Measurements from ENCODE around the gene EML1. TPM values are rescaled to one million over a fixed set of nuclear protein-coding genes. Genes with fewer than 3 reads are reported as not detected.
A peak's percentile ranks its signal among the peaks of the same experiment; 100 is the strongest.

The EML1 gene
- total RNA-seq, 1 experiment from 2014 or later = 16.1 TPM

DNA sequence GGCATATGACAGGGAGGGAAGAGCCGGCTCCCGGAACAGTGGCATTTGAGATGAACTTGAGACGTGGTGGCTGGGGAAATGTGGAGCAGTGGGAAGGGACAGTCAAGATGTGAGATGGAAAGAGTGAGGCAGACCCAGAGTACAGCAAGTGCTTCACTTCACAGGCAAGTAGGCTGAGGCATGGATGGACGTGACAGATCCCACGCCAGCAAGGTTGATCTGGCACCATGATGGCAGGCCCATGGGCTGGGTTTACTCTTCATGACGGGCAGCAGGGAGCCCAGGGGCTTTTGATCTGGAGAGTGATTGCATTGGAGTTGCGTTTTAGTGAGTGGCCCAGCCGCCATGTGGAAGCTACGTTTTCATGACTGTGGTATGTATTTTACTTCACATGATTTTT, 17.9 kb upstream of the EML1 start:
- CTCF ChIA-PET = interaction anchor here (0.9 to 1.4 kb wide), 2 partner anchors 45 to 92 kb away, joined by 3 to 4 read pairs; partner anchors contain the start of gene CYP46A1

DNA sequence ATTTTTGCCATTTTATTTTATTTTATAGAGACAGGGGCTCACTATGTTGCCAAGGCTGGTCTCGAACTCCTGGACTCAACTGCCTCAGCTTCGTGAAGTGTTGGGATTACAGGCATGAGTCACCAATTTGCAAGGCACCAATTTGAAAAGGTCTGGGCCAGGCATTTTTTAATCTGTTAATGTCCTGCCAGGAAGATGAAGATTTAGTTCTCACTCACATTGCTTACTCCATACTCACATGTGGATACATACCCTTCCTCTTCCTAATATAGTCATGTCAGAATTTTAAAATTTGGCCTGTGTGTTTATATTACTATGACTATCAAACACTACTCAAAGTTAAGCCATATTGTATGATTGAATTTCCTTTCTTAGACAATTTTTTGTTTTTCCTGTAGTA, 15.3 kb upstream of the EML1 start:
- H3K27ac Mint-ChIP-seq = no peak overlapping the region

More for the DNA sequence above, 17.9 kb upstream of the EML1 start:
- Mint-ChIP-seq H3K4me3 (peak overlapping the region; percentile 12; the same call in 1 of the 2 replicates), H3K36me3 (peaks cover 10% of the 10 kb centered on the region), H3K4me1 (peaks cover 41% of the 10 kb centered on the region), H3K9me3 (peaks cover 16% of the 10 kb centered on the region), H3K27ac (peak overlapping the region; percentile 30), H3K27me3 (ENCODE audit: low read depth) (peaks cover 3% of the 10 kb centered on the region; the same call in 1 of the 2 replicates)
- TF ChIP-seq, protein P1, sequence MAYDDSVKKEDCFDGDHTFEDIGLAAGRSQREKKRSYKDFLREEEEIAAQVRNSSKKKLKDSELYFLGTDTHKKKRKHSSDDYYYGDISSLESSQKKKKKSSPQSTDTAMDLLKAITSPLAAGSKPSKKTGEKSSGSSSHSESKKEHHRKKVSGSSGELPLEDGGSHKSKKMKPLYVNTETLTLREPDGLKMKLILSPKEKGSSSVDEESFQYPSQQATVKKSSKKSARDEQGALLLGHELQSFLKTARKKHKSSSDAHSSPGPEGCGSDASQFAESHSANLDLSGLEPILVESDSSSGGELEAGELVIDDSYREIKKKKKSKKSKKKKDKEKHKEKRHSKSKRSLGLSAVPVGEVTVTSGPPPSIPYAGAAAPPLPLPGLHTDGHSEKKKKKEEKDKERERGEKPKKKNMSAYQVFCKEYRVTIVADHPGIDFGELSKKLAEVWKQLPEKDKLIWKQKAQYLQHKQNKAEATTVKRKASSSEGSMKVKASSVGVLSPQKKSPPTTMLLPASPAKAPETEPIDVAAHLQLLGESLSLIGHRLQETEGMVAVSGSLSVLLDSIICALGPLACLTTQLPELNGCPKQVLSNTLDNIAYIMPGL (CRISPR knock-in tag; IDR thresholded peaks at IDR 0.05) = no peak
- TF ChIP-seq JUN (CRISPR knock-in tag; IDR thresholded peaks at IDR 0.05) (no peak), SMAD4 (CRISPR knock-in tag; IDR thresholded peaks at IDR 0.05) (no peak), CREB1 (CRISPR knock-in tag; IDR thresholded peaks at IDR 0.05) (no peak), NR1H2 (CRISPR knock-in tag; IDR thresholded peaks at IDR 0.05) (no peak)
- TF ChIP-seq, protein P2, sequence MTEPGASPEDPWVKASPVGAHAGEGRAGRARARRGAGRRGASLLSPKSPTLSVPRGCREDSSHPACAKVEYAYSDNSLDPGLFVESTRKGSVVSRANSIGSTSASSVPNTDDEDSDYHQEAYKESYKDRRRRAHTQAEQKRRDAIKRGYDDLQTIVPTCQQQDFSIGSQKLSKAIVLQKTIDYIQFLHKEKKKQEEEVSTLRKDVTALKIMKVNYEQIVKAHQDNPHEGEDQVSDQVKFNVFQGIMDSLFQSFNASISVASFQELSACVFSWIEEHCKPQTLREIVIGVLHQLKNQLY (CRISPR knock-in tag; IDR thresholded peaks at IDR 0.05) = no peak
- no peak for DNase-seq (ENCODE audit: low spot score)
- no peak; the same call in 1 of the 2 replicates for ATAC-seq
- POLR2A ChIA-PET = interaction anchor here (0.6 kb wide), 1 partner anchor 99 kb away, joined by 4 read pairs; no protein-coding TSS in a partner anchor

DNA sequence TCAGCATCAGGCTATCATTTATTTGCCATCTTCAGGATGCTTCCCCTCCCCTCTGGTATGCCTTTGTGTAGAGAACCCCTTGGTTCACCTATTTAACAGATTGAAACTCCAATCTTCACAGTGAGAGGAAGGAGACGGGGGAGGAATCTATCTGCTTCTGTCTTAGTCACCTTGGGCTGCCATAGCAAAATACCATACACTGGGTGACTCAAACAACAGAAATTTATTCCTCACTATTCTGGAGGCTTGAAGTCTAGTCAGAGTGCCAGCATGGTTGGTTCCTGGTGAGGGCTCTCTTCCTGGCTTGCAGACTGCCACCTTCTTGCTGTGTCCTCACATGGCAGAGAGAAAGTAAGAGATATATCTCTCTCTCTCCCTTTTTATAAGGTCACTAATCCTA, 13.5 kb upstream of the EML1 start:
- Mint-ChIP-seq H3K9me3 (peaks cover 15% of the 10 kb centered on the region), H3K36me3 (peaks cover 10% of the 10 kb centered on the region), H3K4me3 (no peak overlapping the region), H3K27me3 (ENCODE audit: low read depth) (peaks cover 3% of the 10 kb centered on the region; the same call in 1 of the 2 replicates), H3K27ac (no peak overlapping the region), H3K4me1 (peaks cover 26% of the 10 kb centered on the region)
- ATAC-seq = no peak
- ChIA-PET POLR2A (no interaction called here), CTCF (no interaction called here)
- TF ChIP-seq, protein P3, sequence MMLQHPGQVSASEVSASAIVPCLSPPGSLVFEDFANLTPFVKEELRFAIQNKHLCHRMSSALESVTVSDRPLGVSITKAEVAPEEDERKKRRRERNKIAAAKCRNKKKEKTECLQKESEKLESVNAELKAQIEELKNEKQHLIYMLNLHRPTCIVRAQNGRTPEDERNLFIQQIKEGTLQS (CRISPR knock-in tag; conservative IDR thresholded peaks at IDR 0.05) = no peak
- TF ChIP-seq SMAD3 (CRISPR knock-in tag; IDR thresholded peaks at IDR 0.05; ENCODE audit: borderline replicate concordance) (no peak), ETV6 (CRISPR knock-in tag; IDR thresholded peaks at IDR 0.05) (no peak)
- TF ChIP-seq, protein P4, sequence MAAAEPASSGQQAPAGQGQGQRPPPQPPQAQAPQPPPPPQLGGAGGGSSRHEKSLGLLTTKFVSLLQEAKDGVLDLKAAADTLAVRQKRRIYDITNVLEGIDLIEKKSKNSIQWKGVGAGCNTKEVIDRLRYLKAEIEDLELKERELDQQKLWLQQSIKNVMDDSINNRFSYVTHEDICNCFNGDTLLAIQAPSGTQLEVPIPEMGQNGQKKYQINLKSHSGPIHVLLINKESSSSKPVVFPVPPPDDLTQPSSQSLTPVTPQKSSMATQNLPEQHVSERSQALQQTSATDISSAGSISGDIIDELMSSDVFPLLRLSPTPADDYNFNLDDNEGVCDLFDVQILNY (CRISPR knock-in tag; IDR thresholded peaks at IDR 0.05) = no peak
- DNase-seq (ENCODE audit: low spot score) = no peak

More for the DNA sequence above, 15.3 kb upstream of the EML1 start:
- Mint-ChIP-seq H3K4me1 (peaks cover 44% of the 10 kb centered on the region), H3K9me3 (peaks cover 15% of the 10 kb centered on the region), H3K27me3 (ENCODE audit: low read depth) (peaks cover 3% of the 10 kb centered on the region; the same call in 1 of the 2 replicates), H3K4me3 (no peak overlapping the region), H3K36me3 (peaks cover 10% of the 10 kb centered on the region)
- TF ChIP-seq ZNF671 (CRISPR knock-in tag; IDR thresholded peaks at IDR 0.05) = no peak
- TF ChIP-seq CREB1 (CRISPR knock-in tag; IDR thresholded peaks at IDR 0.05) = no peak
- TF ChIP-seq JUN (CRISPR knock-in tag; IDR thresholded peaks at IDR 0.05) = no peak
- ATAC-seq (no peak), DNase-seq (ENCODE audit: low spot score) (no peak)
- POLR2A ChIA-PET = no interaction called here
- CTCF ChIA-PET = interaction anchor here (1.0 kb wide), 1 partner anchor 48 kb away, joined by 3 read pairs; no protein-coding TSS in a partner anchor

DNA sequence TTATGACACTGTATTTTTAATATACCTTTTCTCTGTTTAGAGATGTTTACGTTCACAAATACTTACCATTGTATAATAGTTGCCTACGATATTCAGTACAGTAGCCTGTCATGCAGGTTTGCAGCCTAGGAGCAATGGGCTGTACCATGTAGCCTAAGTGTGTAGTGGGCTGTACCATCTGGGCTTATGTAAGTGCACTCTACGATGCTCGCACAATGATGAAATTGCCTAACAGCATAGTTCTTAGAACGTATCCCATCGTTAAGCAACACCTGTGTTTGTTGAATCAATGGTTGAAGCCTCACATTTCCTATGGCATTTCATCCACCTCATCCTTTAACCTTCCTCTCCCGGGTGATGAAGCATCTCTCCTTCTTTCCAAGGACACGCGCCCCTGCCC, 12.5 kb upstream of the EML1 start:
- ChIA-PET CTCF (interaction anchor here (0.7 kb wide), 1 partner anchor 12 kb away, joined by 3 read pairs; the partner anchor contains the start of gene EML1), POLR2A (no interaction called here)
- DNase-seq (ENCODE audit: low spot score) (no peak), ATAC-seq (no peak)
- Mint-ChIP-seq H3K27me3 (ENCODE audit: low read depth) (peaks cover 3% of the 10 kb centered on the region; the same call in 1 of the 2 replicates), H3K9me3 (peaks cover 15% of the 10 kb centered on the region), H3K4me3 (no peak overlapping the region), H3K27ac (no peak overlapping the region), H3K4me1 (peaks cover 16% of the 10 kb centered on the region), H3K36me3 (peaks cover 10% of the 10 kb centered on the region)
- TF ChIP-seq, protein P5, sequence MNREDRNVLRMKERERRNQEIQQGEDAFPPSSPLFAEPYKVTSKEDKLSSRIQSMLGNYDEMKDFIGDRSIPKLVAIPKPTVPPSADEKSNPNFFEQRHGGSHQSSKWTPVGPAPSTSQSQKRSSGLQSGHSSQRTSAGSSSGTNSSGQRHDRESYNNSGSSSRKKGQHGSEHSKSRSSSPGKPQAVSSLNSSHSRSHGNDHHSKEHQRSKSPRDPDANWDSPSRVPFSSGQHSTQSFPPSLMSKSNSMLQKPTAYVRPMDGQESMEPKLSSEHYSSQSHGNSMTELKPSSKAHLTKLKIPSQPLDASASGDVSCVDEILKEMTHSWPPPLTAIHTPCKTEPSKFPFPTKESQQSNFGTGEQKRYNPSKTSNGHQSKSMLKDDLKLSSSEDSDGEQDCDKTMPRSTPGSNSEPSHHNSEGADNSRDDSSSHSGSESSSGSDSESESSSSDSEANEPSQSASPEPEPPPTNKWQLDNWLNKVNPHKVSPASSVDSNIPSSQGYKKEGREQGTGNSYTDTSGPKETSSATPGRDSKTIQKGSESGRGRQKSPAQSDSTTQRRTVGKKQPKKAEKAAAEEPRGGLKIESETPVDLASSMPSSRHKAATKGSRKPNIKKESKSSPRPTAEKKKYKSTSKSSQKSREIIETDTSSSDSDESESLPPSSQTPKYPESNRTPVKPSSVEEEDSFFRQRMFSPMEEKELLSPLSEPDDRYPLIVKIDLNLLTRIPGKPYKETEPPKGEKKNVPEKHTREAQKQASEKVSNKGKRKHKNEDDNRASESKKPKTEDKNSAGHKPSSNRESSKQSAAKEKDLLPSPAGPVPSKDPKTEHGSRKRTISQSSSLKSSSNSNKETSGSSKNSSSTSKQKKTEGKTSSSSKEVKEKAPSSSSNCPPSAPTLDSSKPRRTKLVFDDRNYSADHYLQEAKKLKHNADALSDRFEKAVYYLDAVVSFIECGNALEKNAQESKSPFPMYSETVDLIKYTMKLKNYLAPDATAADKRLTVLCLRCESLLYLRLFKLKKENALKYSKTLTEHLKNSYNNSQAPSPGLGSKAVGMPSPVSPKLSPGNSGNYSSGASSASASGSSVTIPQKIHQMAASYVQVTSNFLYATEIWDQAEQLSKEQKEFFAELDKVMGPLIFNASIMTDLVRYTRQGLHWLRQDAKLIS (CRISPR knock-in tag; IDR thresholded peaks at IDR 0.05; ENCODE audit: borderline replicate concordance) = no peak
- TF ChIP-seq, protein P6, sequence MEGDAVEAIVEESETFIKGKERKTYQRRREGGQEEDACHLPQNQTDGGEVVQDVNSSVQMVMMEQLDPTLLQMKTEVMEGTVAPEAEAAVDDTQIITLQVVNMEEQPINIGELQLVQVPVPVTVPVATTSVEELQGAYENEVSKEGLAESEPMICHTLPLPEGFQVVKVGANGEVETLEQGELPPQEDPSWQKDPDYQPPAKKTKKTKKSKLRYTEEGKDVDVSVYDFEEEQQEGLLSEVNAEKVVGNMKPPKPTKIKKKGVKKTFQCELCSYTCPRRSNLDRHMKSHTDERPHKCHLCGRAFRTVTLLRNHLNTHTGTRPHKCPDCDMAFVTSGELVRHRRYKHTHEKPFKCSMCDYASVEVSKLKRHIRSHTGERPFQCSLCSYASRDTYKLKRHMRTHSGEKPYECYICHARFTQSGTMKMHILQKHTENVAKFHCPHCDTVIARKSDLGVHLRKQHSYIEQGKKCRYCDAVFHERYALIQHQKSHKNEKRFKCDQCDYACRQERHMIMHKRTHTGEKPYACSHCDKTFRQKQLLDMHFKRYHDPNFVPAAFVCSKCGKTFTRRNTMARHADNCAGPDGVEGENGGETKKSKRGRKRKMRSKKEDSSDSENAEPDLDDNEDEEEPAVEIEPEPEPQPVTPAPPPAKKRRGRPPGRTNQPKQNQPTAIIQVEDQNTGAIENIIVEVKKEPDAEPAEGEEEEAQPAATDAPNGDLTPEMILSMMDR (IDR thresholded peaks at IDR 0.05) = no peak
- TF ChIP-seq PRRX2 (CRISPR knock-in tag; IDR thresholded peaks at IDR 0.05) (no peak), TCF7 (CRISPR knock-in tag; IDR thresholded peaks at IDR 0.05; ENCODE audit: low read depth) (no peak), IRF2 (CRISPR knock-in tag; IDR thresholded peaks at IDR 0.05; ENCODE audit: borderline replicate concordance, low read depth) (no peak), SOX15 (CRISPR knock-in tag; IDR thresholded peaks at IDR 0.05) (no peak)
- TF ChIP-seq, protein P7, sequence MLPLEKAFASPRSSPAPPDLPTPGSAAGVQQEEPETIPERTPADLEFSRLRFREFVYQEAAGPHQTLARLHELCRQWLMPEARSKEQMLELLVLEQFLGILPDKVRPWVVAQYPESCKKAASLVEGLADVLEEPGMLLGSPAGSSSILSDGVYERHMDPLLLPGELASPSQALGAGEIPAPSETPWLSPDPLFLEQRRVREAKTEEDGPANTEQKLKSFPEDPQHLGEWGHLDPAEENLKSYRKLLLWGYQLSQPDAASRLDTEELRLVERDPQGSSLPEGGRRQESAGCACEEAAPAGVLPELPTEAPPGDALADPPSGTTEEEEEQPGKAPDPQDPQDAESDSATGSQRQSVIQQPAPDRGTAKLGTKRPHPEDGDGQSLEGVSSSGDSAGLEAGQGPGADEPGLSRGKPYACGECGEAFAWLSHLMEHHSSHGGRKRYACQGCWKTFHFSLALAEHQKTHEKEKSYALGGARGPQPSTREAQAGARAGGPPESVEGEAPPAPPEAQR (CRISPR knock-in tag; IDR thresholded peaks at IDR 0.05) = no peak

Data from WTC11 (cell line).